GM12878 (cell line): ENCODE measurements around the gene CDH8. TPM values are rescaled to one million over a fixed set of nuclear protein-coding genes. Genes with fewer than 3 reads are reported as not detected.

Source experiments
- ATAC-seq: fragments of 200-7000 bp; cut with Tn5 transposase; 3 replicates; pipeline ENCODE4 v1.9.1; 2020; ENCODE audit warnings: mild to moderate bottlenecking, moderate library complexity
- BruUV-seq: library from RNA; stranded (reverse); fragments of 400-500 nt; replicated peaks from 2 replicates; lab custom pipeline; 2021; lab: Mats Ljungman, UMichigan
- CTCF ChIA-PET: fragments of 300-600 bp; sonication (Branson Sonifier 250); formaldehyde crosslinking; extraction: SDS; loops from one replicate; lab custom pipeline; 2021; ENCODE audit warnings: inconsistent platforms; lab: Yijun Ruan, JAX
- POLR2A ChIA-PET: fragments of 350-600 bp; formaldehyde crosslinking; extraction: SDS; loops from one replicate; lab custom pipeline; 2021; ENCODE audit warnings: inconsistent platforms; lab: Charles Lee
- RAD21 ChIA-PET: fragments of 300-600 bp; sonication (Branson Sonifier 250); formaldehyde crosslinking; loops from one replicate; lab custom pipeline; 2023; ENCODE audit warnings: antibody characterized with exemption; ENCODE audit not compliant: unreplicated experiment; lab: Charles Lee
- SMC1A ChIA-PET: fragments of 300-600 bp; sonication (Branson Sonifier 250); formaldehyde crosslinking; loops from one replicate; lab custom pipeline; 2023; ENCODE audit not compliant: unreplicated experiment, uncharacterized antibody; lab: Charles Lee
- DNase-seq: peaks from one replicate; pipeline ENCODE4 v3.0.0-alpha.2; 2011; ENCODE audit warnings: low read depth, low spot score
- FAIRE-seq: peaks from 3 replicates; lab custom pipeline; 2011; peaks lifted over from hg19 to GRCh38; lab: Jason Lieb, UNC
- H2AFZ ChIP-seq: 2 replicates; pipeline ENCODE4 v1.6.0; 2011; ENCODE audit warnings: low read depth, low read length, control low read depth; ENCODE audit not compliant: control insufficient read depth
- H3K27ac ChIP-seq: 2 replicates; pipeline ENCODE4 v1.5.1; 2011; ENCODE audit warnings: control low read depth; ENCODE audit not compliant: control insufficient read depth, insufficient read depth
- H3K27me3 ChIP-seq, 2 experiments: replicated peaks in 1 of 2; 2 replicates each; pipeline versions ENCODE4 v1.6.0 to v1.6.1; 2011; ENCODE audit warnings: low read length in 1 of 2; ENCODE audit not compliant: control insufficient read depth in 2 of 2, insufficient read depth in 2 of 2
- H3K36me3 ChIP-seq, 2 experiments: 2 replicates each; pipeline ENCODE4 v1.5.1; 2011; ENCODE audit warnings: low read length in 1 of 2; ENCODE audit not compliant: control insufficient read depth in 2 of 2, insufficient read depth in 2 of 2
- H3K4me1 ChIP-seq: 2 replicates; pipeline ENCODE4 v1.6.1; 2011; ENCODE audit warnings: mild to moderate bottlenecking, low read length, moderate library complexity, mixed read lengths; ENCODE audit not compliant: control insufficient read depth, insufficient read depth
- H3K4me2 ChIP-seq: 2 replicates; pipeline ENCODE4 v1.6.0; 2011; ENCODE audit warnings: control low read depth; ENCODE audit not compliant: control insufficient read depth, insufficient read depth
- H3K4me3 ChIP-seq: fragments of 200-600 bp; sonication (generic); 2 replicates; pipeline ENCODE4 v1.5.1; 2016
- H3K79me2 ChIP-seq: 2 replicates; pipeline ENCODE4 v1.6.0; 2011; ENCODE audit warnings: low read length; ENCODE audit not compliant: control insufficient read depth, insufficient read depth
- H3K9ac ChIP-seq: 2 replicates; pipeline ENCODE4 v1.8.0; 2011; ENCODE audit warnings: low read length, control low read depth, mixed read lengths; ENCODE audit not compliant: control insufficient read depth, insufficient read depth
- H3K9me3 ChIP-seq: replicated peaks from 3 replicates; pipeline ENCODE4 v1.5.1; 2011; ENCODE audit warnings: mild to moderate bottlenecking, low read length; ENCODE audit not compliant: control insufficient read depth, insufficient read depth
- H4K20me1 ChIP-seq: 2 replicates; pipeline ENCODE4 v1.6.0; 2011; ENCODE audit not compliant: control insufficient read depth, insufficient read depth
- BRCA1 ChIP-seq: IDR thresholded peaks from 2 replicates; pipeline ENCODE4 v1.6.1; 2011; ENCODE audit warnings: low read depth, low read length, improper control_type of control experiment
- CEBPB ChIP-seq, 2 experiments: fragments of 150-350 bp in 1 of 2; IDR thresholded peaks; 2 replicates each; pipeline ENCODE4 v1.6.1; 2012 to 2014; ENCODE audit warnings: low read depth in 2 of 2, low read length in 2 of 2, borderline replicate concordance in 1 of 2, inconsistent platforms in 1 of 2
- DPF2 ChIP-seq: fragments of 450-650 bp; IDR thresholded peaks from 2 replicates; pipeline ENCODE4 v1.6.1; 2017; ENCODE audit warnings: mild to moderate bottlenecking
- GATAD2B ChIP-seq: fragments of 450-650 bp; conservative IDR thresholded peaks from 2 replicates; pipeline ENCODE4 v1.6.1; 2017; ENCODE audit warnings: low read depth, mild to moderate bottlenecking, moderate library complexity
- HDAC2 ChIP-seq: fragments of 200-600 bp; sonication (generic); IDR thresholded peaks from 2 replicates; pipeline ENCODE4 v1.6.1; 2017
- IKZF1 ChIP-seq: fragments of 450-650 bp; conservative IDR thresholded peaks from 2 replicates; pipeline ENCODE4 v1.6.1; 2017; ENCODE audit warnings: antibody characterized with exemption, mild to moderate bottlenecking
- JUND ChIP-seq: IDR thresholded peaks from 2 replicates; pipeline ENCODE4 v1.6.1; 2012; ENCODE audit warnings: low read depth, mild to moderate bottlenecking, low read length, improper control_type of control experiment, moderate library complexity
- NBN ChIP-seq: fragments of 450-650 bp; IDR thresholded peaks from 2 replicates; pipeline ENCODE4 v1.6.1; 2016
- POLR2AphosphoS2 ChIP-seq: IDR thresholded peaks from 2 replicates; pipeline ENCODE4 v1.6.1; 2011; ENCODE audit warnings: low read depth, mild to moderate bottlenecking, low read length, improper control_type of control experiment, moderate library complexity
- RAD51 ChIP-seq: fragments of 450-650 bp; IDR thresholded peaks from 2 replicates; pipeline ENCODE4 v1.6.1; 2016; ENCODE audit warnings: moderate library complexity, mild to moderate bottlenecking, inconsistent platforms
- TCF12 ChIP-seq: IDR thresholded peaks from 2 replicates; pipeline ENCODE4 v1.6.1; 2011; ENCODE audit warnings: low read depth, mild to moderate bottlenecking, low read length
- YY1 ChIP-seq: IDR thresholded peaks from 2 replicates; pipeline ENCODE4 v1.6.1; 2011; ENCODE audit warnings: low read depth, mild to moderate bottlenecking, low read length
- ZNF384 ChIP-seq: IDR thresholded peaks from 2 replicates; pipeline ENCODE4 v1.6.1; 2012; ENCODE audit warnings: low read depth, mild to moderate bottlenecking, low read length, improper control_type of control experiment, borderline replicate concordance
- WGBS: methylation state at CpG from one replicate; pipeline ENCODE4 v1.1.6; 2016; ENCODE audit warnings: low lambda C conversion rate; ENCODE audit not compliant: insufficient replicate concordance, insufficient coverage; ENCODE audit errors: missing lambda C conversion rate; 5-methylcytosine and 5-hydroxymethylcytosine counted together
- in situ Hi-C: fragments of 300-500 bp; cut with MboI; formaldehyde crosslinking; loops from 9 replicates; pipeline ENCODE4 v1.14.3; 2018; ENCODE audit warnings: mixed read lengths
- intact Hi-C: fragments of 100-400 bp; cut with micrococcal nuclease; formaldehyde crosslinking; loops from one replicate; pipeline ENCODE4 v1.14.2; 2022; ENCODE audit not compliant: unreplicated experiment
- polyA plus RNA-seq, 11 experiments: library from polyadenylated mRNA; depleted of rRNA in 4 of 11; unstranded in 6 of 11; stranded (reverse) in 5 of 11; fragments of >200 nt; fragmentation: Nextera tagmentation in 4 of 11; fragmentation: Illumina TruSeq in 1 of 11; extraction: Ambion mirVana in 4 of 11; extraction: Trizol in 1 of 11; gene quantifications; 1 replicate in 1 of 11; 2 replicates in 10 of 11; pipeline versions ENCODE4 v1.2.1 to v1.2.3, GENCODE V29; 2011 to 2016; ENCODE audit warnings: inconsistent platforms in 2 of 11, missing spikeins in 2 of 11, low read depth in 1 of 11
- total RNA-seq, 4 experiments: library from RNA; depleted of rRNA in 3 of 4; stranded (reverse); fragments of >200 nt in 3 of 4; fragmentation: Illumina TruSeq in 1 of 4; extraction: Trizol in 1 of 4; gene quantifications; 2 replicates each; pipeline versions ENCODE4 v1.2.1 to v1.2.3, GENCODE V29; 2013 to 2021
- TF ChIP-seq, protein P1 (sequence below): fragments of 450-650 bp; IDR thresholded peaks from 2 replicates; pipeline ENCODE4 v1.6.1; 2018; ENCODE audit warnings: borderline replicate concordance, mild to moderate bottlenecking; ENCODE audit not compliant: partially characterized antibody

Gene CDH8
- total and polyA plus RNA-seq, 10 of the 15 experiments (the other 5 are each of a cell fraction or from before 2014, with no cell fraction given), result 0.13 to 0.68 (median 0.25) TPM; not detected in 3

GRCh38 chr16:62050793-62051192 is 14.6 kb upstream of the CDH8 start:
- ChIA-PET CTCF (interaction anchor here (1.1 to 1.3 kb wide), 2 partner anchors 9 to 27 kb away, joined by 3 to 4 read pairs; no protein-coding TSS in a partner anchor), SMC1A (interaction anchor here (1.0 kb wide), 1 partner anchor 10 kb away, joined by 3 read pairs; no protein-coding TSS in a partner anchor), POLR2A (no interaction called here), RAD21 (no interaction called here)
- no TSS peak for BruUV-seq
- in situ Hi-C loops (no loop called here), intact Hi-C loops (no loop called here)
- Histone ChIP-seq H3K79me2 (no peaks in the 10 kb centered on the region), H3K4me3 (no peak overlapping the region), H3K9ac (no peak overlapping the region), H3K9me3 (no peaks in the 10 kb centered on the region), H4K20me1 (no peaks in the 10 kb centered on the region), H3K4me1 (no peaks in the 10 kb centered on the region), H3K27me3 (no peaks in the 10 kb centered on the region), H3K36me3 (no peaks in the 10 kb centered on the region), H2AFZ (no peak overlapping the region), H3K4me2 (no peak overlapping the region), H3K27ac (no peak overlapping the region)
- WGBS, result 2% methylated on average over 3 of the region's 3 CpGs
- ATAC-seq (no peak), DNase-seq (no peak), FAIRE-seq (no peak)
- TF ChIP-seq IKZF1 (no peak), CEBPB (IDR thresholded peaks at IDR 0.05; ENCODE audit: borderline replicate concordance in 1 of 2, low read depth in 2 of 2, low read length in 2 of 2) (no peak), POLR2AphosphoS2 (no peak), RAD51 (no peak), YY1 (no peak), DPF2 (no peak), HDAC2 (no peak), TCF12 (no peak), BRCA1 (no peak), GATAD2B (no peak), ZNF384 (no peak), NBN (no peak), JUND (no peak)
- TF ChIP-seq, protein P1, sequence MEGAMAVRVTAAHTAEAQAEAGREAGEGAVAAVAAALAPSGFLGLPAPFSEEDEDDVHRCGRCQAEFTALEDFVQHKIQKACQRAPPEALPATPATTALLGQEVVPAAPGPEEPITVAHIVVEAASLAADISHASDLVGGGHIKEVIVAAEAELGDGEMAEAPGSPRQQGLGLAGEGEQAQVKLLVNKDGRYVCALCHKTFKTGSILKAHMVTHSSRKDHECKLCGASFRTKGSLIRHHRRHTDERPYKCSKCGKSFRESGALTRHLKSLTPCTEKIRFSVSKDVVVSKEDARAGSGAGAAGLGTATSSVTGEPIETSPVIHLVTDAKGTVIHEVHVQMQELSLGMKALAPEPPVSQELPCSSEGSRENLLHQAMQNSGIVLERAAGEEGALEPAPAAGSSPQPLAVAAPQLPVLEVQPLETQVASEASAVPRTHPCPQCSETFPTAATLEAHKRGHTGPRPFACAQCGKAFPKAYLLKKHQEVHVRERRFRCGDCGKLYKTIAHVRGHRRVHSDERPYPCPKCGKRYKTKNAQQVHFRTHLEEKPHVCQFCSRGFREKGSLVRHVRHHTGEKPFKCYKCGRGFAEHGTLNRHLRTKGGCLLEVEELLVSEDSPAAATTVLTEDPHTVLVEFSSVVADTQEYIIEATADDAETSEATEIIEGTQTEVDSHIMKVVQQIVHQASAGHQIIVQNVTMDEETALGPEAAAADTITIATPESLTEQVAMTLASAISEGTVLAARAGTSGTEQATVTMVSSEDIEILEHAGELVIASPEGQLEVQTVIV, result no peak
